Measurements from ENCODE around the gene CCDC141.
"Not testable (repeated sequence)": the region's sequence is repeated elsewhere in the genome, so short reads cannot be mapped to it uniquely, and the experiment has no call there.

The CCDC141 gene, protein sequence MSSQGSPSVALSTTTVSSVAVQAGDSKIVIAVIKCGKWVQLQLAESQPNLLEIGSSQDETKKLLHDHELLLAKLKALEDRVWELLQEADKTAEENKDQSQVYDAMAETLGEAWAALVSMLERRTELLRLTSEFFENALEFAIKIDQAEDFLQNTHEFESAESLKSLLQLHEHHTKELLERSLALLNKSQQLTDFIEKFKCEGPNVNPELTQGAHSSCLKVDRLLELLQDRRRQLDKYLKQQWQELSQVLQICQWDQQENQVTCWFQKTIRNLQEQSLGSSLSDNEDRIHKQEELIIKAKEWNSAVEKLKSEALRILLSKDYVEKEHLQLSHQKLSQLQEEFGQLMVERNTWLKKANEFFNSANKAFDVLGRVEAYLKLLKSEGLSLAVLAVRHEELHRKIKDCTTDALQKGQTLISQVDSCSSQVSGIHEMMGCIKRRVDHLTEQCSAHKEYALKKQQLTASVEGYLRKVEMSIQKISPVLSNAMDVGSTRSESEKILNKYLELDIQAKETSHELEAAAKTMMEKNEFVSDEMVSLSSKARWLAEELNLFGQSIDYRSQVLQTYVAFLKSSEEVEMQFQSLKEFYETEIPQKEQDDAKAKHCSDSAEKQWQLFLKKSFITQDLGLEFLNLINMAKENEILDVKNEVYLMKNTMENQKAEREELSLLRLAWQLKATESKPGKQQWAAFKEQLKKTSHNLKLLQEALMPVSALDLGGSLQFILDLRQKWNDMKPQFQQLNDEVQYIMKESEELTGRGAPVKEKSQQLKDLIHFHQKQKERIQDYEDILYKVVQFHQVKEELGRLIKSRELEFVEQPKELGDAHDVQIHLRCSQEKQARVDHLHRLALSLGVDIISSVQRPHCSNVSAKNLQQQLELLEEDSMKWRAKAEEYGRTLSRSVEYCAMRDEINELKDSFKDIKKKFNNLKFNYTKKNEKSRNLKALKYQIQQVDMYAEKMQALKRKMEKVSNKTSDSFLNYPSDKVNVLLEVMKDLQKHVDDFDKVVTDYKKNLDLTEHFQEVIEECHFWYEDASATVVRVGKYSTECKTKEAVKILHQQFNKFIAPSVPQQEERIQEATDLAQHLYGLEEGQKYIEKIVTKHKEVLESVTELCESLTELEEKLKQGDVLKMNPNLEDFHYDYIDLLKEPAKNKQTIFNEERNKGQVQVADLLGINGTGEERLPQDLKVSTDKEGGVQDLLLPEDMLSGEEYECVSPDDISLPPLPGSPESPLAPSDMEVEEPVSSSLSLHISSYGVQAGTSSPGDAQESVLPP (N-terminal part only)

GRCh38 chr2:179049546-179050311, at the start of gene CCDC141:
Gene CCDC141 (minus strand): TSS chr2:179050137. CDS start chr2:179049941, 196 bp downstream.
- DNase-seq, result peak; percentile 34

DNA sequence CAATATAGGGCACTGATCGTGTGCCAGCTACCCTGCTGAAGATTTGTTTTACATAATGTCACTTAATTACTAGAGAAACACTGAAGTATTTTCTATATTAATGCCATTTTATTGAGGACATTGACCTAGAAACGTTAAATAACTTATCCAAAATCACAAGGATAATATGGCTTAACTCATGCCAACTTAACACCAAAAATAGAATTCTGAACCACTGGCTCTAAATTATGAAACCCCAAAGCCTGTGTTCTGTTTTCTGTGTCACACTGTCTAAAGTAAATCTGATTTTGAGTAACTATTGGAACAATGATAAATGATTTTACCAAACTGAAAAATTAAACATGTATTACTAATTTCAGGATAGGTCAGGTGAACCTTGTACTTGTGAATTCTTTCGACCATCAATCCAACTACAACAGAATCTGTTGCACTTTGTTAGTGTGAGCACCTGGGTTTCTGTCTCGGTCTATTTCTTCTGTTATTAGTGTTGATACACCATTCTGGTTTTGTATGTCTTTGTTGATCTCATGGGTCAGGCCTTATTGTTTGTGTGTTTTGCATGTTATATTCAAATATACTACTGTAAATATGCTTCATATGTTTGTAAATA, 48.2 kb upstream of the CCDC141 start:
- DNase-seq, result no peak

DNA sequence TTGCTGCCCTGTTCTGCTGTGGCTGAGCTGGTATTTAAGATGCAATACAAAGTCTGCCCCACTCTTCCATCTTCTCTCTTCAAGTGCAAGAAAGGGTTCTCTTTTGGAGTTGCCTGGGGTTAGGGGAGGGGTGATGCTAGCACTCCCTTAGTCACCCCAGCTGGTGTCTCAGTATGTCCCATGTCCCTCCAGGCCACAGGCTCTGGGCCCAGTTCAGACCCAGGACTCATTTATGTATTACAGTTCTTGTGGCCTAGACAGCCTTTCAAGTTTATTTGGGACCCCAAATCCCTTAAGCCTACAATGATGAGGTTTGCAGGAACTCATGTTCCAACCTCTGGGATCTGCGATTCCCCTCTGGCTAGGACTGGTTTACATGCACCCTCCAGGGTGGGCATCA, 47.2 kb upstream of the CCDC141 start:
- no peak for DNase-seq

- no peak for DNase-seq
Observed at GRCh38 chr2:179096090-179096489, 46.2 kb upstream of the CCDC141 start.

DNA sequence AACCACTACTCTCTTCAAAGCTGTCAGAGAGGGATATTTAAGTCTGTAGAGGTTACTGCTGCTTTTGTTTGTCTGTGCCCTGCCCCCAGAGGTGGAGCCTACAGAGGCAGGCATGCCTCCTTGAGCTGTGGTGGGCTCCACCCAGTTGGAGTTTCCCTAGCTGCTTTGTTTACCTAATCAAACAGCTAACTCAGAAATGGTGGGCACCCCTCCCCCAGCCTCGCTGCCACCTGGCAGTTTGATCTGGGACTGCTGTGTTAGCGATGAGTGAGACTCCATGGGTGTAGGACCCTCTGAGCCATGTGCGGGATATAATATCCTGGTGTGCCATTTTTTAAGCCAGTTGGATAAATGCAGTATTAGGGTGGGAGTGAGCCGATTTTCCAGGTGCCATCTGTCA, 43.0 kb upstream of the CCDC141 start:
- not testable (repeated sequence) for DNase-seq

- no peak for DNase-seq
Observed at GRCh38 chr2:179082697-179083096, 32.8 kb upstream of the CCDC141 start.

DNA sequence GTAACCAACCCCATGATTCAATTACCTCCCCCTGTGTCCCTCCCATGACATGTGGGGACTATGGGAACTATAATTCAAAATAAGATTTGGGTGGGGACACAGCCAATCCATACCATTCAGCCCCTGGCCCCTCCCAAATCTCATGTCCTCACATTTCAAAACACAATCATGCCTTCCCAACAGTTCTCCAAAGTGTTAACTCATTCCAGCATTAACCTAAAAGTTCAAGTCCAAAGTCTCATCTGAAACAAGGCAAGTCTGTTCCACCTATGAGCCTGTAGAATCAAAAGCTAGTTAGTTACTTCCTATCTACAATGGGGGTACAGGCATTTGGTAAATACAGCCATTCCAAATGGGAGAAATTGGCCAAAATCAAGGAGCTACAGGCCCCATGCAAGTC, 32.0 kb upstream of the CCDC141 start:
- no peak for DNase-seq

- no peak for DNase-seq
Observed at GRCh38 chr2:179072527-179072926, 22.6 kb upstream of the CCDC141 start.

DNA sequence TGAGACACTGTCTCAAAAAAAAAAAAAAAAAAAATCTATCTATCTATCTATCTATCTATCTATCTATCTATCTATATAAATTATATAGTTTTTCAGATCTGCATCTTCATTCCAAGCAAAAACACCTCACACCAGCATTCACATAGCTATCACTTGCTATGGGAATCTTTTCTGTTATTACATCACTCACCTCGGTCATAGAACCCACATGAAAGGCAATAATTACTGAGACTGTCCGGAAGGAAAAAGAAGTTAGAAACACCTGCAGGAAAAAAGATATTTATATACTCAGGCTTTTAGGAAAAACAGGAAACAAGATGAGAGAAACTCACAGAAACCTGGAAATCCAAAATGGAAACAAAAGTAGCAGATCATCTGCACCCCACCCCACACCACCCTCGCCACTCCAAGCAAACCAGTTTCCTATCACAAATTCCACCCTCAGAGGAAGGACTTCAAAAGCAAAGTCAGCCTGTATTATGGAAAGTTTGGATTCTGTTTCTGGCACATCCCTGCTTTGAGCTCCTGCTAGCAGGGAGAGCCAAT, 21.9 kb upstream of the CCDC141 start:
- DNase-seq, result no peak

DNA sequence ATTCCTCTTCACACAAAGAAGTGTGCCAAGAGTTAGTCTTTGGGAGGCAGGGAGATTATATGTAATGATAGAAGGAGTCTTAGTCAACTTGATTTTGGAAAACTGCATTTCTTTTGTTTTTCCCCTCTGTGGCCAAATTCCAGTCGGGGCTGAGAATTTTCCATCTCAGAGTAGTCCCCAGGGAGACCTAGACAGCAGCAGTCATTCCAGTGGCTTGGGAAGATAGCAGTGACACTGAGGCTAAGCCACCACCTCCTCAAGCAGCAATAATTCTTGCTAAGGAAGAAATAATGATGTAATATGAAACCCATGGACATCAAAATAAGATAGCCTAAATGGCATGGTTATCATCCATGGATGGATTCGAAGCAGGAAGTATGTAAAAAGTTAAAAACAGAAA, 21.0 kb upstream of the CCDC141 start:
- no peak for DNase-seq

DNA sequence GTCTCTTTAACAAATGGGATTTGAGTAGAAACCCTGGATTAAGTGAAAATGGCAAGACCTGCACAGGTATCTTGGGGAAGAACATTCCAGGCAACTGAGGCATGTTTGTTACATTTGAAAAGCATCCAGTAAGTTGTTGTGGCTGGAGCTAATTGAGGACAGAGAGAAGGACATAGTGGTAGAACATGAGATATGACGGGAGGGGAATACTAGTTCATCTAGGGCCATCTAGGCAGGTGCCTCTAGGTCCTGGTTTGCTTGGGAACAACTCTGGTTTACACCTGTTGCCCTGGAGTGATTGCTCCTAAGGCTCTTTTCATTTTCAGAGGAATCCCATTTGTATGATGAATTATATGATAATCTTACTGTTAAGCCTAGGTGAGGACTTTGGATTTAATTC, 19.7 kb upstream of the CCDC141 start:
- no peak for DNase-seq

- DNase-seq, result no peak
Observed at GRCh38 chr2:179068991-179069643, 19.2 kb upstream of the CCDC141 start.

- no peak for DNase-seq
Observed at GRCh38 chr2:179059026-179059700, 9.2 kb upstream of the CCDC141 start.

- DNase-seq, result no peak
Observed at GRCh38 chr2:179057737-179058136, 7.8 kb upstream of the CCDC141 start.

- not testable (repeated sequence) for DNase-seq
Observed at GRCh38 chr2:179053568-179053967, 3.6 kb upstream of the CCDC141 start.

DNA sequence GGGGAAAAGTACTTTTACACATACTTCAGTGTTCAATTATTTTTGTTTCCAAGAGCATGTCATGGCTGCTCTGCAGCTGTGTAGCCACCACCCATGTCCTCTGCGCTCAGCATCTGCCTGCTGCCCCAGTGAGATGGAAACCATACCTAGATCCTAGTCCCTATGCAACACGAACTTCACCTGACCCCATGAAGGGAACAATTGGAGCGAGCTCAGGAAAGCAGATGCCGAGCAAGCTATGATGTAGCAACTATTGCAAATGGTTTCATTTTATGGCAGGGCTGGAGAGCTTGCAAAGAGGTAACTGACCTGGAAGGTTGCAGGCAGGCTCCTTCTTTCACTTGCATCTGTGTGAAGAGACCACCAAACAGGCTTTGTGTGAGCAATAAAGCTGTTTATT, 1.3 kb upstream of the CCDC141 start:
- no peak for DNase-seq

DNA sequence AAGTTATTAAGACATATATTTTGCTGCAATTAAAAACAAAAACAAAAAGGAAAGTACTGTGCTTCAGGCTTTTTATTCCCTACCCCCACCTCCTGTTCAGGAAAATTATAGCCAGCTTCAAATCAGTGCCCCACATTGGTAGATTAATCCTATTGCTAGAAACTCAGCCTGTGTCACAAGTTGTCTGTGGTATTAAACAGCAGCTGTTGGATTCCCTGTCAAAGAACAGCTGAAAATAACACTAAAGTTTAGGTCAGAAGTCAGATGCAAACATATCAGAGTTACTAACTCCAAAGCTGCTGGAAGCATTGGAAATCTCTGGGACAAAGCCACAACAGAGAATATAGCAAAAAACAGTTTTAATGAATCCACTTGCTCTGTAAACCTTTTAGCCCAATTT, 818 bp upstream of the CCDC141 start:
- DNase-seq, result no peak

DNA sequence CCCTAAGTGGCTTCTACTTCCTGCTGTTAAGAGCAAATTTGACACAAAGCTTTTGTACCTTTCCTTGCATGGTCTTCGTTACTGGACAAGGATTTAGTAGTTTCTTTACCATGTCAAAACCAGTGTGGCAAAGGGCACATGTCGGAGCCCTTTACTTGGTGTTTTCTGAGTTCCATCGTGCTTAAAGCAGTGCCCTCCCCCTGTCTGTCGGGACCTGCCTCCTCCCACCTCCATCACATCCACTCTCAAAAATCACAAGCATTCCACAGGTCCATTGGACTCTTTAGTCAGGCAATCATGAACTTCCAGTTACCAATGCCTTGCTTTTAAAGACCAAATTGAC, 763 bp downstream of the CCDC141 start:
- no peak for DNase-seq

- DNase-seq, result no peak
Observed at GRCh38 chr2:179048099-179048498, 1.8 kb downstream of the CCDC141 start.

- DNase-seq, result not testable (repeated sequence)
Observed at GRCh38 chr2:179045602-179046001, 4.3 kb downstream of the CCDC141 start.

DNA sequence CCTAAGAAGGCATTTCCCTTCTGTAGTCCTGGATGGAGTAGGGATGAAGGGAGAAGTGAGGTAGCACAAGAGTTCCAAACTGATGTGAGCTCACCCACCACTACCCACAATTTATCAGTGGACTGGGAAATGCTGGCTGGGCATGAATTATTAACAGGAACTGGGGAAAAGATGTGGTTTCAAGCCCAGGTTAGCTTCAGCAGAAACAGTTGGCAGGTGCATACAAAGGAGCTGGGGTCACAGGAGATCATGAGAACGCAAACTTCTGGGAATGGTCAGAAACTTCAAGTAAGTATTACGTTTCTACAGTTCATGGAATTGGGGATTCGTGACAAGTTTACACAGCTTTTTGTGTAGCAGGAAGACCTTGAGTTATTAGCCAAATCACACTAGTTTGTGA, 5.4 kb downstream of the CCDC141 start:
- no peak for DNase-seq
